GM12891 (cell line): ENCODE results near the gene GRAMD1B.

Source experiments
- PAX5 ChIP-seq: IDR thresholded peaks from 2 replicates; pipeline ENCODE4 v1.6.1; 2011; ENCODE audit warnings: low read length, moderate library complexity, mild to moderate bottlenecking; ENCODE audit not compliant: insufficient read depth, severe bottlenecking
- POLR2A ChIP-seq: IDR thresholded peaks from 2 replicates; pipeline ENCODE4 v1.6.1; 2011; ENCODE audit warnings: low read depth, low read length, control low read depth
- POLR2AphosphoS5 ChIP-seq: IDR thresholded peaks from 2 replicates; pipeline ENCODE4 v1.6.1; 2011; ENCODE audit warnings: low read depth, low read length, control low read depth
- POU2F2 ChIP-seq: IDR thresholded peaks from 2 replicates; pipeline ENCODE4 v1.6.1; 2011; ENCODE audit warnings: low read depth, mild to moderate bottlenecking, control low read depth, low read length, moderate library complexity
- TAF1 ChIP-seq: IDR thresholded peaks from 2 replicates; pipeline ENCODE4 v1.6.1; 2011; ENCODE audit warnings: low read depth, low read length, control low read depth

DNA sequence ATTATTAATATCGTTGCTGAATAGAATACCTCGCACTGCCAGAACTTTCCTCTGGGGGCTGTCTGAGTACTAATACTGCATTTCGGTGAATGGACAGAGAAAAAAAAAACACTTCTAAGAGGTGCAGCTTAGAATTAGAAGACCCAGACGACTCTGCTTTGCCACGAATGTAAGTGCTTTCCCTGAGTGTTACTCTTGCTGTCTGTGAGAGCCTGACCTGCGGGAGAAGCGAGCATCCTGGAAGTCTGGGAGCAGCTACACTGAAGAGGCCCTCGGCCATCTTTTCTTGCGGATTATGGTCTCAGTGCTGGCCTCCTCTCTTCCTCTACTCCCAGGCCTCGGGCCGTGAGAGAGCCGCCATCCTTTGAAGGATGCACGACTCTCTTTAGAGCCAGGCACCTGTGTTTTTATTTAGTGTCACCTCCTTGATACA, 129.5 kb downstream of the GRAMD1B start:
- TF ChIP-seq POLR2A = no peak
- TF ChIP-seq POLR2AphosphoS5 = no peak
- TF ChIP-seq POU2F2 = no peak
- no peak for TF ChIP-seq PAX5
- TF ChIP-seq TAF1 = no peak
